GM10248 (cell line): Measurements from ENCODE around the gene GRIK4.
A peak's percentile ranks its signal among the peaks of the same experiment; 100 is the strongest.

Experiments
- CTCF ChIA-PET: fragments of 300-600 bp; sonication (Branson Sonifier 250); formaldehyde crosslinking; extraction: SDS; loops from one replicate; lab custom pipeline; 2021; ENCODE audit warnings: antibody characterized with exemption; lab: Yijun Ruan, JAX
- POLR2A ChIA-PET: fragments of 350-650 bp; sonication (Branson Sonifier 250); formaldehyde crosslinking; extraction: SDS; loops from one replicate; lab custom pipeline; 2020; ENCODE audit warnings: antibody characterized with exemption; lab: Yijun Ruan, JAX
- DNase-seq: peaks from one replicate; pipeline ENCODE4 v3.0.0; 2012; ENCODE audit errors: extremely low spot score
- TF ChIP-seq, protein P1 (sequence below): IDR thresholded peaks from 2 replicates; pipeline ENCODE4 v1.5.1; 2012; ENCODE audit warnings: mild to moderate bottlenecking, low read depth; ENCODE audit errors: extremely low read depth, missing control alignments, control extremely low read depth

GRIK4 gene

DNA sequence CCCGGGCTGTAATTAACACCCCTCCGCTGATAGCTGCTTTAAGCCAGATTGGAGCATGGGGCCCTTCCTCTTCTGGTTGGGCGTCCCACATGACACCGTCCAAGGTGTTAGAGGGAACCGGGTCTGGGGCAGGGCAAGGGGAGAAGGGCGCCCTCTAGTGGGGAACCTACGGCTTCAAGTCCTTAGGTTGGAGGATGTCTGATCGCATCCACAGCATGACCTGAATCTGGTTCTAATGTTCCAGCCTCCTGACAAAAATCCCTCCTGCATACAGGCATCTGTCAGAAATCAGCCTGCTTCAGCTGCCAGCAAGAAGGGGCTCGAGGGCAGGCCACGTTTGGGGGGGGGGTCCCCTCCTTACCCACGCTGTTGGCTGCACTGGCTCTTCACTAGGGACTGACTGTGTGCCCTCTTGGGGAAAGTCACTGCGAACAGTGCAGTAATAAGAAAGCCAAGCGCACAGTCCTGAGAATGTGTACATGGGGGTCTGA is 418.2 kb downstream of the GRIK4 start:
- POLR2A ChIA-PET: no interaction called here
- TF ChIP-seq, protein P1, sequence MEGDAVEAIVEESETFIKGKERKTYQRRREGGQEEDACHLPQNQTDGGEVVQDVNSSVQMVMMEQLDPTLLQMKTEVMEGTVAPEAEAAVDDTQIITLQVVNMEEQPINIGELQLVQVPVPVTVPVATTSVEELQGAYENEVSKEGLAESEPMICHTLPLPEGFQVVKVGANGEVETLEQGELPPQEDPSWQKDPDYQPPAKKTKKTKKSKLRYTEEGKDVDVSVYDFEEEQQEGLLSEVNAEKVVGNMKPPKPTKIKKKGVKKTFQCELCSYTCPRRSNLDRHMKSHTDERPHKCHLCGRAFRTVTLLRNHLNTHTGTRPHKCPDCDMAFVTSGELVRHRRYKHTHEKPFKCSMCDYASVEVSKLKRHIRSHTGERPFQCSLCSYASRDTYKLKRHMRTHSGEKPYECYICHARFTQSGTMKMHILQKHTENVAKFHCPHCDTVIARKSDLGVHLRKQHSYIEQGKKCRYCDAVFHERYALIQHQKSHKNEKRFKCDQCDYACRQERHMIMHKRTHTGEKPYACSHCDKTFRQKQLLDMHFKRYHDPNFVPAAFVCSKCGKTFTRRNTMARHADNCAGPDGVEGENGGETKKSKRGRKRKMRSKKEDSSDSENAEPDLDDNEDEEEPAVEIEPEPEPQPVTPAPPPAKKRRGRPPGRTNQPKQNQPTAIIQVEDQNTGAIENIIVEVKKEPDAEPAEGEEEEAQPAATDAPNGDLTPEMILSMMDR: peak; percentile 66
- peak; percentile 77 for DNase-seq
- CTCF ChIA-PET: interaction anchor here (0.7 to 2.3 kb wide), 23 partner anchors 8 to 418 kb away, joined by 3 to 16 read pairs (median 3); partner anchors contain the start of gene GRIK4

DNA sequence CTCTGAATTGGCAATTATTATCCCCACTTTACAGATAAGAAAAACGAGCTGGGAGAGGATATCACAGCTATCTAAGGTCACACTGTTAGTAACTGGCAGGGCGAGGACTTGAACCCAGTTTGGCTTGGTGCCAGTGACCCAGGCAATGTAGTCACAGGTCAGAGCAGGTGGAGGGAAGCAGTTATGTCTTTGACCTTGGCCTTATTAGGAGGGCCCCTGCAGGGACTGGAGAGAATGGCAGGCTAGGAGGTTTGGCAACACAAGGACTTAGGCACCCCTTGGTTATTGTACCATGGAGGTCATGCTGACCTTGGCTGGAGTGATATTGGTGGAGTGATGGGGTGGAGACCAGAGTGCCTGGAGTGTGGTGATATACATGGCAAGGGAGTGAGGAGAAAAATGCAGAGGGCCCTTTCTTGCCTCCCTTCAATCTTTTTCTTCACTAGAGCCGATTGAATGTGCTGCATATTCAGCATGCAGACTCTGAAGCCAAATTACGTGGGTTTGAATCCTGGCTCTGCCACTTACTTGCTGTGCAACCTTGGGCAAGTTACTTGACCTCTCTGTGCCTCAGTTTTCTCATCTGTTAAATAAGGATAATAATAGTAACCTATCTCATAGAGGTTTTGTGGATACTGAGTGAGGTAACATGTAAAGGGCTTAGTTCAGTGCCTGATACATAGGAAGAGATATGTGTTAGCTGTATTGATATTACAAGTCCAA is 419.7 kb downstream of the GRIK4 start:
- CTCF ChIA-PET: interaction anchor here (0.8 to 2.4 kb wide), 8 partner anchors 9 to 420 kb away, joined by 3 to 16 read pairs (median 5); partner anchors contain the start of gene GRIK4

DNA sequence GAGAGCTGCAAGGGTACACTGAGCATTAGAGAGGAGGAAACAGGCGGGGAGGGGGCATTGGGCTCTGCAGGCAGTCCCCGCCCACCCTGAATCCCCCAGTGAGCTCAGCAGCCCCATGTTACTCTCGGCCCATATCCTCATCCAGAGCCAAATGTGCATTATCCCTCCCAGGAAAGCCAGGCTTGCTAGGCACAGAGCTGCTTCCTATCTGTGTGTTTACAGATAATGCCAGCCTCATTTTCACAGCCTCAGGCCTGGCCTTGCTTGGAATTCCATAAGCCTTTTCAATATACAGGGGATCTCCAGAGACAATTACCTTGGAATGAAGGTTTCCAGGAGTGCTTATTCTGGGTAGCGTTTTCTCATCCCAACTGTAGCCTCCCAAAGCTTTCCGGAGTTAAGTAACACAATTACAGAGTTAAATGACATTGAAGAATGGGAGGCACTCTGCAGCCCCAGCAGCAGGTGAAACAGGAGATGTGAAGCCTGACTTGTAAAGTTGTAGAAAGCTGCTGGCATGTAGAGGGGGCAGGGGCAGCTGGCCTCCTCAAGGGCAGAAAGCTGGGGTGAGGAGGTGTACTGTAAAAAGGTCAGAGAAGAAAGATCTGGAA is 420.9 kb downstream of the GRIK4 start:
- no peak for DNase-seq
- POLR2A ChIA-PET: no interaction called here
- CTCF ChIA-PET: interaction anchor here (0.9 to 2.4 kb wide), 6 partner anchors 8 to 421 kb away, joined by 3 to 10 read pairs (median 4); partner anchors contain the start of gene GRIK4
- TF ChIP-seq, protein P1: no peak

More for the DNA sequence above, 419.7 kb downstream of the GRIK4 start:
- no peak for DNase-seq
- POLR2A ChIA-PET: no interaction called here
- TF ChIP-seq, protein P1: no peak

DNA sequence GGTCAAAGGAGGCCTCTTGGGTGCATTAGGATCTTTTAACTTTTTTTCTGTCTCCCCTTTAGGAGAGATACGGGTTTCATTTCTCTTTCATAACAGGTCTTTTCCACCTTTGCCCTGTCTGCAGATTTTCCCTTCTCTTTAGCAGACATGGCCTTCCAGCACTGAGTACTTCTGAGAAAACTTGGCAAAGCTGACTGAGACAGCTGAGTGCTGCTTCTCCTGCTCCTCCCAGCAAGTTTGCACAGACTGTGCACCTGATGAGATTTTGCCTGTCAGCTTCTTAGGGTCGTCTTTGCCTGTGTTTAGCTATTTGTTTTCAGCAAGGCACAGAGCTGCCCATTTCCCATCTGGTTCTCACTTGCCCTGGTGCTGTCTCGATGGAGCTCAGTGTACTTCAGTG is 424.8 kb downstream of the GRIK4 start:
- TF ChIP-seq, protein P1: no peak
- CTCF ChIA-PET: interaction anchor here (0.8 to 3.4 kb wide), 6 partner anchors 9 to 258 kb away, joined by 3 to 17 read pairs (median 5); no protein-coding TSS in a partner anchor
- POLR2A ChIA-PET: no interaction called here
- no peak for DNase-seq

DNA sequence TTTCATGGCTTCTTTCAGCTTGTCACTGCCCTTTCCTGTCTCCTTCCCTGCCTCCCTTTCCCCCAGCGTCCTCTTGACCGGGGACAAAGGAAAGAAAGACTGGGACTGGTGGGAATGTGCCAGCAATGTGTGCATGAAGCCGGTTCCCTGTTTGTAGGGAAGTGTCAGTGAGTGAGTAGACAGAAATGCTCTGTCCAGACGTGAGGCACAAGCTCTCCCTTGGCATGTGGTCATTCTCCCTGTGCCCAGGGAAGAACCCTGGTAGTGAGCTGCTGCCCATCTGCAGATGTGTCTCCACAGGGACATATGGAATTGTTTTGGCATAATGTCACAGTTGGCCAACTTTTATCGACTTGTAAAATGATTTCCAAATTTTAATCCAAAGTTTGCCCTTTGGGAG is 426.0 kb downstream of the GRIK4 start:
- no peak for DNase-seq
- TF ChIP-seq, protein P1: no peak
- CTCF ChIA-PET: interaction anchor here (1.6 to 3.4 kb wide), 3 partner anchors 10 to 257 kb away, joined by 6 to 17 read pairs (median 7); no protein-coding TSS in a partner anchor
- POLR2A ChIA-PET: no interaction called here

DNA sequence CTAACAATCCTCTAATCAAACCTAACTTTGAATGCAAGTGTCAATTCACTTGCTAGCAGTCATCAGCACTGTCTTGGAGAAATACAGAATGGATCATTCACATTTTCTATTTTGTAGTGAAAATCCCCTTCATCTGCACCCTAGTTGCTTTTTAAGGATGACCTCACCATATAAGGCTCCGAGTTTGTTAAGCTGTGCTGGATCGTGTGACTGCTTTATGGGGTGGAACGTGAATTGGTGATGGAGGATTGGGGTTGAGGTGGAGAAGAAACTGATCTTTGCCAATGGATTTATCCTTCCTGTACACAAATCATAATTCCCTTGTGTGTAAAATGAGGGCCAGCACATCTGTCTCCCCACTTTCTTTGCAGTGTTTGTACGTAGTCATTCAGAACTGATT is 426.7 kb downstream of the GRIK4 start:
- TF ChIP-seq, protein P1: no peak
- DNase-seq: no peak
- ChIA-PET POLR2A (no interaction called here), CTCF (interaction anchor here (1.6 to 1.8 kb wide), 2 partner anchors 11 to 15 kb away, joined by 6 to 7 read pairs; no protein-coding TSS in a partner anchor)
